Mucosa of gallbladder (tissue), 1 donor: ENCODE results near the gene SLC35E3. TPM values are rescaled to one million over a fixed set of nuclear protein-coding genes. Genes with fewer than 3 reads are reported as not detected.

Experiments used
- DNase-seq: peaks from one replicate; pipeline ENCODE4 v3.0.0-alpha.2; 2020; ENCODE audit warnings: low spot score
- total RNA-seq: library from RNA; stranded (reverse); gene quantifications from one replicate; pipeline ENCODE4 v1.2.1, GENCODE V29; 2021
- donor health status: DM: no; HTN: no; CAD: no.

Gene SLC35E3
- total RNA-seq, 1 donor from 2014 or later: 6.1 TPM

DNA sequence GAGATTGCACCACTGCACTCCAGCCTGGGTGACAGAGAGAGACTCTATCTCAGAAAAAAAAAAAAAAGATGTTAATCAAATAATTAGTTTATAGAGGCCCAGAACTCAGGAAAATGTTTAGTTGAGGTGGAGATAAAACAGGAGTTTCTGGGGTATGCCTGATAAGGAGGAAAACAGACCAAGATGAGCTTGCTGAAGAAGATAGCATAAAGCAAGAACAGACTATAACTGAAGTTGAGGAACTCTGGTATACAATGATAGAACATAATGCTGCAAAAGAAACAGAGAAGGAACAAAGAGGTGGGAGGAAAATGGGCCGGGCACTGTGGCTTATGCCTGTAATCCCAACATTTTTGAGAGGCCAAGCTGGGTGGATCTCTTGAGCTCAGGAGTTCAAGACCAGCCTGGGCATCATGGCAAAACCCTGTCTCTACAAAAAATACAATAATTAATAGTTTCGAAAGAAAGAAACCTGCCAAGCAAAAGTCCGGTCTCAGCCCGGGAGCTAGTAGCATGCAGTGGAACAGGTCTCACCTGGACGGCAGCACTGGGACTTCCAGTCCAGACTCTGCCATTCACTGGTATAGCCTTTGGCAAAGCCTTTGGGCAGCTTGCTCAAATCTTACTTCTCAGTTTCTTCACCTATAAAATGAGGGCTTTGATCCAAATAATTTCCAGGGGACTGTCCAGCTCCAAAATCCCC is 25.4 kb downstream of the SLC35E3 start:
- no peak for DNase-seq

DNA sequence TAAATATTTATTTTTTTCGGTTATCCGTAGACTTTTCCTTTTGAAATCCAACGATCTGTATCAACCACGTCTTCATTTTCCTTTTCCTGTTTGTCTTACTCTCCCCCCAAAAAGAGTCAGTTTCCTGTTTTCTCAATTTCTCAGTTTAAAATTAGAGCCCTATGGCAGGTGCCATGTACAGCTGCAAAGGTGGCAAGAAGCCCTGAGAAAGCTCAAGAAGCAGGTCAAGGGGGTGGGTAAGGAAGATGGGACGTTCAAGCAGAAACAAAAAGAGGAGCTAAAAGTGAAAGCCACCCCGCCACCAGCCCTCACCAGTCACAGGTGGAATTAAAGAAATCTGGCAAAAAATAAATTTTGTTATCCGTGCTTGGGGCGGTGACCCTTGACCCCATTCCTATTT is 26.7 kb downstream of the SLC35E3 start:
- DNase-seq: no peak

DNA sequence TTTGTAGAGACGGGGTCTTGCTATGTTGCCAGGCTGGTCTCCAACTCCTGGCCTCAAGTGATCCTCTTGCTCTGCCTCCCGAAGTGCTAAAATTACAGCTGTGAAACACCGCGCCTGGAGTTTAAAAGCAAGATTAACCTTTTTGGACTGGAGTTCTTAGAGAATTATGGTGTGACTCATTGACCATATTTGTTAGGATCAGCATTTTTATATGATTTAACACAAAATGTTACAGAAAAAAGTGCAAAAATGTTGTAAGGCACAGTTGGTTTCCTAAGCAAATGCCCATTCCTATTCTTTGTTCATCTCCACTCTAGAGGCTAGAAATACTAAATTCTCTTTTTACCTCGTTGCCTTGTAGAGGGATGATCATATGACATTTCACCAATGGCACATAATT is 27.6 kb downstream of the SLC35E3 start:
- DNase-seq: no peak

- no peak for DNase-seq
Measured at GRCh38 chr12:68775121-68775630, 29.2 kb downstream of the SLC35E3 start.

GRCh38 chr12:68776976-68777610 is 31.1 kb downstream of the SLC35E3 start:
- no peak for DNase-seq

DNA sequence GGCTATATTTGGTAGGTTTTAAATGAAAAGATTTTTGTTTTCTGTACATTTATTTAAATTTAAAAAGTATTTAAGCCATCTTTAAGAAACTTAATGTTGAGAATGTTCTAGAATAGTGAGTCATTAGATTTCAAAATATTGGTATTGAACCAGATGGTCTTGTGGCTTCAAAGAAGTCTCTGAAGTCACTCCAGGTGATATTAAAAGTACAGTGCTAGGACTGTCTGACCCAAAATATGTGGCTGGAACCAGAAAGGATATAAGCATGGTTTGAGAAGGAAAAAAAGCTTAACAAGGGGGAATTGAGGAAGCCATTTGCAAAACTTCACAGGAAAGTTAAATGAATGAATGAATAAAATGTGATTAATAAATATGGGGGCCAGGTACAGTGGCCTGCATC is 33.3 kb downstream of the SLC35E3 start:
- DNase-seq: no peak

- no peak for DNase-seq
Measured at GRCh38 chr12:68780731-68781130, 34.8 kb downstream of the SLC35E3 start.

DNA sequence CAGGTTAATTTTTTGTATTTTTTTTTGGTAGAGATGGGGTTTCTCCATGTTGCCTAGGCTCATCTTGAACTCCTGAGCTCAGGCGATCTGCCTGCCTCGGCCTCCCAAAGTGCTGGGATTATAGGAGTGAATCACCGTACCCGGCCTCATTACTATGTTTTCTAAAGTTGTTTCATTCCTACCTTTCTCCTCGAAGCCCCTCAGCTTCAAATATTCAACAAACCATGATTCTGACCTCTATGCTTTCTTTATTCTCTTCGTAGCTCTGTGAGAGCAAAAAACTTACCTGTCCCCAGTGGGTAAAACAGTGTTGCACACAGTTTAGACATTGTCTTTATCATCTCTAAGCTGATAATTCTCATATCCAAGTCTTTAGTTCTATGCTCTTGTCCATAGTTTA is 35.8 kb downstream of the SLC35E3 start:
- DNase-seq: no peak

GRCh38 chr12:68784015-68784414 is 38.0 kb downstream of the SLC35E3 start:
- no peak for DNase-seq

GRCh38 chr12:68785358-68785757 is 39.4 kb downstream of the SLC35E3 start:
- DNase-seq: no peak

DNA sequence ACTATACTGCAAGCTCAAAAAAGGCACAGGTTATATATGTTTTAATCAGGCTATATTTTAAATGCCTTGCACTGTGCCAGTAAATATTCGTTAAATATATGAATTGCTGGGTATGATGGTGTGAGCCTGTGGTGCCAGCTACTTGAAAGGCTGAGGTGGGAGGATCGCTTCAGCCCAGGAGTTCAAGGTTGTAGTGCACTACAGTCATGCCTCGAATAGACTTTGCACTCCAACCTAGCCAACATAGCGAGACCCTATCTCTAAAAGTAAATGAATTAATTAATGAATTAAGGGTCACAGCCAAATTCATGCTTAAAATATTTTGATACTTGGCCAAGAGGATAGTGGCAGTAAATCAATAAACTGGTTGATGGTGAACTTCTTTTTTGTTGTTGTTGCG is 39.8 kb downstream of the SLC35E3 start:
- no peak for DNase-seq

- DNase-seq: no peak
Measured at GRCh38 chr12:68786929-68787328, 41.0 kb downstream of the SLC35E3 start.

- no peak for DNase-seq
Measured at GRCh38 chr12:68788554-68789143, 42.7 kb downstream of the SLC35E3 start.

DNA sequence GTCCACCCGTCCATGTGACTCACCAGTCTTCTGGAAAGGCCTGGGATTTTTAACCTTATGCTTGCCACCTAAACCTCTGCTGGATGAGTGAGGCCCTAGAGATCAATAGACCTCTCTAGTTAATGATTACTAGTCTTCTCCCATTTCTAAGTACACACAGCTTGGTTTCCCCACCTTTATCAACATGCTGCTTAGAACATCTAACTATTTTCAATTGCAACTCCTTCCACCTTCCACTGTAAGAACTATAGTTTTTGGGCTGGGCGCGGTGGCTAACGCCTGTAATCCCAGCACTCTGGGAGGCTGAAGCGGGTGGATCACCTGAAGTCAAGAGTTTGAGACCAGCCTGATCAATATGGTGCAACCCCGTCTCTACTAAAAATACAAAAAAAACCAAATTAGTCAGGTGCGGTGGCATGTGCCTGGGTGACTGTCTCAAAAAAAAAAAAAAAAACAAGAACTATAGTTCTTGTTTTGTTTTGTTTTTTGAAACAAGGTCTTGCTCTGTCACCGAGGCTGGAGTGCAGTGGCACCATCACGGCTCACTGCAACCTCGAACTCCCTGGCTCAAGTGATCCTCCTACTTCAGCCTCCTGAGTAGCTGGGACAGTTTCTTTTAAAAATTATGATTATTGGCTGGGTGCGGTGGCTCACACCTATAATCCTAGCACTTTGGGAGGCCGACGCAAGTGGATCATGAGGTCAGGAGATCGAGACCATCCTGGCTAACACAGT is 43.3 kb downstream of the SLC35E3 start:
- DNase-seq: no peak

- no peak for DNase-seq
Measured at GRCh38 chr12:68790081-68790951, 44.3 kb downstream of the SLC35E3 start.

GRCh38 chr12:68790952-68791234 is 44.9 kb downstream of the SLC35E3 start:
- no peak for DNase-seq

DNA sequence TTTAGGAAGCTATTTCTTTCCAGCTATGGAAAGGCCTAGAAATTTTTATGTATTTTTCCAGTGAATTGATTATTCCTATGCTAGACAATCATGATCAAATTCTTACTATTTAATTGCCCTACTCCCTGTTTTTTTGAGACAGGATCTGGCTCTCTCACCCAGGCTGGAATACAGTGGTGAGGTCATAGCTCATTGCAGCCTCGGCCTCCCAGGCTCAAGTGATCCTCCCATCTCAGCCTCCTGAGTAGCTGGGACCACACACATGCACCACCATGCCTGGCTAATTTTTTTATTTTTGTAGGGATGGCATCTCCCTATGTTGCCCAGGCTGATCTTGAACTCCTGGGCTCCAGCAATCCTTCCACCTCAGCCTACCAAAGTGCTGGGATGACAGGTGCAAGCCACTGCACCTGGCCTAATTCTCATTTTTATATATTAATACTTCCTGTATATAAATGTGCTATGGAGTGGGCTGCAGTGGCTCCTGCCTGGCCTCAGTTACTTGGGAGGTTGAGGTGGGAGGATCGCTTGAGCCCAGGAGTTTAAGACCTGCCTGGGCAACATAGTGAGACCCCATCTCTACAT is 46.0 kb downstream of the SLC35E3 start:
- DNase-seq: no peak

DNA sequence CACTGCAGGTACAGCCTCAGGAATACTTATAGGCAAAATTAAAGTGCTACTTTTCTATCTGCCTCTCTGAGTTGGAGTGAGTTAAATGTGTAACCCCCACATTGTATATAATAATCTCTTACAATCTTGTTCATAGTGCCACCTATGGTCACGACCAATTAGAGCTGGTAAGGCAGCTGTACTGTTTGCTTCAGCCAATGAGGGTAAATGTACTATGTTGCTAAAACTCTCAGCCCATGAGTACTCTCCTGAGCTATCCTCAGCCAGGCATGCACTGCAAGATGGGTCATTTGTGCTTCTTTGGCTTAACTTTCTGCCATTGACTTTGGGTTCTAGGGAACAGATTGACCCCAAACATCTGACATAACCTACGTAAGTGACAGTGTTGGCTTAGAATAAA is 47.0 kb downstream of the SLC35E3 start:
- no peak for DNase-seq

DNA sequence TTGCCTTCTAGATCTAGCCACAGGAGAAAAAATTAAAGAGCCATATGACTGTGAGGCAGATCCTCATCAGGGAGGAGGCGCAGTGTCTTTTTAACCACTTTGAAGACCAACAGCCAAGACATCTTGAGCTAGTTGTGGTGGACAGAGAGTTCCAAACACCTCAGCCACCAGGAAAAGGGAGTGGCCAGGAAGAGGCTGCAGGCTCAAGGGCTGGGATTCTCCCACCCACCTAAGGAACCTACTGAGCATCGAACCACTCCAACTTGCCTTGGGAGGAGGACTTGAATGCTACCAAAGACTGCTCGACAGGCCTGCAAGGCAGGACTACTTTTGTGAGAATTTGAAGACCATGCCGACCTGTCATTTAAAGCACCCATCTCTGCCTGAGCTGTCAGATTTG is 47.5 kb downstream of the SLC35E3 start:
- no peak for DNase-seq

GRCh38 chr12:68793975-68794652 is 48.1 kb downstream of the SLC35E3 start:
- no peak for DNase-seq
